HCT116 (cell line): Measurements from ENCODE around the gene PINK1. TPM values are rescaled to one million over a fixed set of nuclear protein-coding genes. Genes with fewer than 3 reads are reported as not detected.

Experiments used
- ATAC-seq: fragments of 200-7000 bp; cut with Tn5 transposase; 2 replicates; pipeline ENCODE4 v1.9.1; 2020; ENCODE audit warnings: mild to moderate bottlenecking, moderate library complexity
- BruUV-seq: library from RNA; stranded (reverse); fragments of 400-500 nt; replicated peaks from 2 replicates; lab custom pipeline; 2021; lab: Mats Ljungman, UMichigan
- CTCF ChIA-PET: fragments of 300-600 bp; sonication (Branson Sonifier 250); formaldehyde crosslinking; loops from one replicate; lab custom pipeline; 2021; ENCODE audit warnings: antibody characterized with exemption; lab: Charles Lee
- POLR2A ChIA-PET: fragments of 300-600, 350-600 bp; sonication (Branson Sonifier 250); formaldehyde crosslinking; loops from one replicate; lab custom pipeline; 2021; ENCODE audit warnings: antibody characterized with exemption; lab: Charles Lee
- RAD21 ChIA-PET, 2 experiments: fragments of 300-600 bp; sonication (Branson Sonifier 250); formaldehyde crosslinking; loops; one replicate each; lab custom pipeline; 2023; ENCODE audit warnings: low total read pairs in 2 of 2; ENCODE audit not compliant: uncharacterized antibody in 2 of 2, unreplicated experiment in 2 of 2, low non-redundant PET in 1 of 2; lab: Charles Lee
- DNase-seq: peaks from one replicate; pipeline ENCODE4 v3.0.0-alpha.2; 2010; ENCODE audit warnings: low read depth, low spot score
- H2AFZ ChIP-seq: fragments of 200-600 bp; shearing (Covaris generic), sonication (generic); 2 replicates; pipeline ENCODE4 v1.6.1; 2017; ENCODE audit warnings: low read depth, mixed run types, mixed read lengths, antibody characterized with exemption, low read length; ENCODE audit not compliant: poor library complexity, severe bottlenecking
- H3K27ac ChIP-seq: 2 replicates; pipeline ENCODE4 v1.5.1; 2012; ENCODE audit warnings: low read depth, low read length
- H3K27me3 ChIP-seq: fragments of 200-600 bp; sonication (generic); 2 replicates; pipeline ENCODE4 v1.6.1; 2016; ENCODE audit warnings: mixed run types, low read length, mixed read lengths; ENCODE audit not compliant: insufficient read depth
- H3K36me3 ChIP-seq, 2 experiments: fragments of 200-500 bp in 1 of 2; fragments of 200-600 bp in 1 of 2; sonication (Bioruptor generic) in 1 of 2; sonication (generic) in 1 of 2; 2 replicates each; pipeline versions ENCODE4 v1.5.1 to v1.6.1; 2014 to 2016; ENCODE audit warnings: low read length in 2 of 2, inconsistent platforms in 1 of 2, mixed read lengths in 1 of 2, mixed run types in 1 of 2; ENCODE audit not compliant: insufficient read depth in 2 of 2, control insufficient read depth in 1 of 2
- H3K4me1 ChIP-seq, 2 experiments: fragments of 200-600 bp in 1 of 2; sonication (generic) in 1 of 2; 2 replicates each; pipeline versions ENCODE4 v1.5.1 to v1.6.1; 2012 to 2017; ENCODE audit warnings: low read length in 2 of 2, inconsistent platforms in 1 of 2, mild to moderate bottlenecking in 1 of 2, mixed read lengths in 1 of 2, mixed run types in 1 of 2, moderate library complexity in 1 of 2; ENCODE audit not compliant: insufficient read depth in 2 of 2, control insufficient read depth in 1 of 2
- H3K4me2 ChIP-seq: fragments of 200-600 bp; sonication (generic); 2 replicates; pipeline ENCODE4 v1.6.1; 2017; ENCODE audit warnings: mixed run types, low read length, mixed read lengths
- H3K4me3 ChIP-seq, 2 experiments: fragments of 200-600 bp in 1 of 2; sonication (generic) in 1 of 2; replicated peaks in 1 of 2; 2 replicates each; pipeline ENCODE4 v1.5.1; 2011 to 2016; ENCODE audit warnings: low read length in 2 of 2, control low read depth in 1 of 2, low read depth in 1 of 2, mild to moderate bottlenecking in 1 of 2, mixed read lengths in 1 of 2, mixed run types in 1 of 2
- H3K79me2 ChIP-seq: fragments of 200-600 bp; sonication (generic); 2 replicates; pipeline ENCODE4 v1.6.1; 2017; ENCODE audit warnings: mild to moderate bottlenecking, mixed run types, low read length, moderate library complexity, mixed read lengths; ENCODE audit not compliant: insufficient read depth
- H3K9ac ChIP-seq: fragments of 200-600 bp; sonication (generic); 2 replicates; pipeline ENCODE4 v1.6.1; 2016; ENCODE audit warnings: low read length, mixed read lengths
- H3K9me2 ChIP-seq: fragments of 200-600 bp; sonication (generic), shearing (Covaris generic); 2 replicates; pipeline ENCODE4 v1.6.1; 2017; ENCODE audit warnings: mixed run types, mild to moderate bottlenecking, moderate library complexity; ENCODE audit not compliant: insufficient read depth
- H3K9me3 ChIP-seq, 2 experiments: fragments of 200-500 bp in 1 of 2; fragments of 200-600 bp in 1 of 2; sonication (Bioruptor generic) in 1 of 2; sonication (generic) in 1 of 2; 2 replicates each; pipeline ENCODE4 v1.6.1; 2014 to 2017; ENCODE audit warnings: low read length in 2 of 2, mixed read lengths in 2 of 2, inconsistent platforms in 1 of 2, low read depth in 1 of 2, mild to moderate bottlenecking in 1 of 2, mixed run types in 1 of 2, moderate library complexity in 1 of 2; ENCODE audit not compliant: control insufficient read depth in 1 of 2, insufficient read depth in 1 of 2
- H4K20me1 ChIP-seq: fragments of 200-600 bp; sonication (generic), shearing (Covaris generic); 2 replicates; pipeline ENCODE4 v1.6.1; 2017; ENCODE audit warnings: mixed run types, mild to moderate bottlenecking, moderate library complexity; ENCODE audit not compliant: insufficient read depth
- ATF3 ChIP-seq: IDR thresholded peaks from 2 replicates; pipeline ENCODE4 v1.6.1; 2012
- CTCF ChIP-seq, 3 experiments: fragments of 200-600 bp in 1 of 3; sonication (generic) in 1 of 3; IDR thresholded peaks in 2 of 3; conservative IDR thresholded peaks in 1 of 3; 2 replicates each; pipeline ENCODE4 v1.5.1; 2012 to 2017; ENCODE audit warnings: low read depth in 2 of 3, low read length in 2 of 3, antibody characterized with exemption in 1 of 3, borderline replicate concordance in 1 of 3, control low read depth in 1 of 3, mild to moderate bottlenecking in 1 of 3, mixed read lengths in 1 of 3, mixed run types in 1 of 3, moderate library complexity in 1 of 3; ENCODE audit not compliant: insufficient read depth in 1 of 3
- EGR1 ChIP-seq: IDR thresholded peaks from 2 replicates; pipeline ENCODE4 v1.6.1; 2012; ENCODE audit warnings: low read depth
- EZH2phosphoT487 ChIP-seq: fragments of 200-600 bp; IDR thresholded peaks from 2 replicates; pipeline ENCODE4 v1.6.1; 2018; ENCODE audit warnings: antibody characterized with exemption, borderline replicate concordance
- POLR2A ChIP-seq: IDR thresholded peaks from 2 replicates; pipeline ENCODE4 v1.7.0; 2011; ENCODE audit warnings: borderline replicate concordance; ENCODE audit not compliant: insufficient read depth, insufficient read length; ENCODE audit errors: extremely low read depth
- RAD21 ChIP-seq: IDR thresholded peaks from 2 replicates; pipeline ENCODE4 v1.6.1; 2012; ENCODE audit warnings: low read depth, mild to moderate bottlenecking
- SIN3A ChIP-seq: IDR thresholded peaks from 2 replicates; pipeline ENCODE4 v1.6.1; 2012; ENCODE audit warnings: low read depth
- SP1 ChIP-seq: IDR thresholded peaks from 2 replicates; pipeline ENCODE4 v1.6.1; 2012; ENCODE audit warnings: low read depth
- SRF ChIP-seq: IDR thresholded peaks from 2 replicates; pipeline ENCODE4 v1.6.1; 2012; ENCODE audit warnings: low read depth
- TCF7L2 ChIP-seq: IDR thresholded peaks from 2 replicates; pipeline ENCODE4 v1.7.0; 2011; ENCODE audit warnings: borderline replicate concordance, inconsistent platforms; ENCODE audit not compliant: insufficient read depth, insufficient read length; ENCODE audit errors: extremely low read depth
- ZFX ChIP-seq: fragments of 450-650 bp; IDR thresholded peaks from 2 replicates; pipeline ENCODE4 v1.6.1; 2017
- ZNF274 ChIP-seq: fragments of 200-500 bp; sonication (Bioruptor generic); IDR thresholded peaks from 2 replicates; pipeline ENCODE4 v1.6.1; 2014; ENCODE audit warnings: mild to moderate bottlenecking, low read depth, low read length, inconsistent platforms
- intact Hi-C: fragments of 100-400 bp; cut with micrococcal nuclease; formaldehyde crosslinking; loops from 2 replicates; pipeline ENCODE4 v1.10.0; 2022
- total RNA-seq: library from RNA; stranded (reverse); gene quantifications from one replicate; pipeline ENCODE4 v1.2.1, GENCODE V29; 2021; ENCODE audit not compliant: unreplicated experiment

PINK1 gene
- total RNA-seq, 1 experiment from 2014 or later: 29.4 TPM

GRCh38 chr1:20610970-20611369 is 22.3 kb upstream of the PINK1 start:
- peak overlapping the region; percentile 65 for H3K4me2 ChIP-seq
- no peaks in the 10 kb centered on the region for H3K9me3 ChIP-seq
- no peaks in the 10 kb centered on the region for H4K20me1 ChIP-seq
- TF ChIP-seq EGR1: no peak
- TF ChIP-seq RAD21: no peak
- no peak for TF ChIP-seq SIN3A
- TF ChIP-seq TCF7L2: no peak
- no peak for TF ChIP-seq SP1
- no peak for TF ChIP-seq ATF3
- no peak for TF ChIP-seq SRF
- TF ChIP-seq ZFX: no peak
- no peak for TF ChIP-seq EZH2phosphoT487
- no peak for TF ChIP-seq CTCF (IDR thresholded peaks at IDR 0.05 in 2 of 3, conservative IDR thresholded peaks at IDR 0.05 in 1 of 3; ENCODE audit: borderline replicate concordance in 1 of 3, insufficient read depth in 1 of 3, low read depth in 2 of 3, low read length in 2 of 3)
- no peak for TF ChIP-seq POLR2A
- TF ChIP-seq ZNF274: no peak
- H3K9me2 ChIP-seq: no peaks in the 10 kb centered on the region
- no peak overlapping the region for H2AFZ ChIP-seq
- intact Hi-C loops: loop anchor here (5.0 kb wide), 1 partner anchor 34 kb away; no protein-coding TSS in a partner anchor
- H3K79me2 ChIP-seq: no peaks in the 10 kb centered on the region
- ATAC-seq: no peak
- H3K36me3 ChIP-seq: no peaks in the 10 kb centered on the region
- CTCF ChIA-PET: interaction anchor here (1.1 kb wide), 1 partner anchor 22 kb away, joined by 5 read pairs; no protein-coding TSS in a partner anchor
- H3K9ac ChIP-seq: no peak overlapping the region
- BruUV-seq: no TSS peak
- RAD21 ChIA-PET: no interaction called here
- no peaks in the 10 kb centered on the region for H3K27me3 ChIP-seq
- H3K4me1 ChIP-seq: peaks cover 34 to 49% of the 10 kb centered on the region in 2 experiments
- no peak for DNase-seq
- H3K27ac ChIP-seq: no peak overlapping the region
- POLR2A ChIA-PET: no interaction called here
- no peak overlapping the region for H3K4me3 ChIP-seq
